Caki2 (cell line): ENCODE results near the gene KIT. TPM values are rescaled to one million over a fixed set of nuclear protein-coding genes. Genes with fewer than 3 reads are reported as not detected.
A peak's percentile ranks its signal among the peaks of the same experiment; 100 is the strongest.

Experiments used
- DNase-seq: peaks from one replicate; pipeline ENCODE4 v3.0.0-alpha.2; 2015; ENCODE audit warnings: low read depth
- in situ Hi-C: cut with HindIII; loops from 2 replicates; pipeline ENCODE4 v1.10.0; 2016; ENCODE audit warnings: low sequenced_read_pairs, low pct_unique_long_range_greater_than_20kb, mixed read lengths
- total RNA-seq: library from RNA; depleted of rRNA; stranded (reverse); fragments of >200 nt; shearing (Covaris generic); gene quantifications from 2 replicates; pipeline ENCODE4 v1.2.3, GENCODE V29; 2014; ENCODE audit warnings: low replicate concordance

KIT gene
- total RNA-seq, 1 experiment from 2014 or later, result 0.44 TPM

DNA sequence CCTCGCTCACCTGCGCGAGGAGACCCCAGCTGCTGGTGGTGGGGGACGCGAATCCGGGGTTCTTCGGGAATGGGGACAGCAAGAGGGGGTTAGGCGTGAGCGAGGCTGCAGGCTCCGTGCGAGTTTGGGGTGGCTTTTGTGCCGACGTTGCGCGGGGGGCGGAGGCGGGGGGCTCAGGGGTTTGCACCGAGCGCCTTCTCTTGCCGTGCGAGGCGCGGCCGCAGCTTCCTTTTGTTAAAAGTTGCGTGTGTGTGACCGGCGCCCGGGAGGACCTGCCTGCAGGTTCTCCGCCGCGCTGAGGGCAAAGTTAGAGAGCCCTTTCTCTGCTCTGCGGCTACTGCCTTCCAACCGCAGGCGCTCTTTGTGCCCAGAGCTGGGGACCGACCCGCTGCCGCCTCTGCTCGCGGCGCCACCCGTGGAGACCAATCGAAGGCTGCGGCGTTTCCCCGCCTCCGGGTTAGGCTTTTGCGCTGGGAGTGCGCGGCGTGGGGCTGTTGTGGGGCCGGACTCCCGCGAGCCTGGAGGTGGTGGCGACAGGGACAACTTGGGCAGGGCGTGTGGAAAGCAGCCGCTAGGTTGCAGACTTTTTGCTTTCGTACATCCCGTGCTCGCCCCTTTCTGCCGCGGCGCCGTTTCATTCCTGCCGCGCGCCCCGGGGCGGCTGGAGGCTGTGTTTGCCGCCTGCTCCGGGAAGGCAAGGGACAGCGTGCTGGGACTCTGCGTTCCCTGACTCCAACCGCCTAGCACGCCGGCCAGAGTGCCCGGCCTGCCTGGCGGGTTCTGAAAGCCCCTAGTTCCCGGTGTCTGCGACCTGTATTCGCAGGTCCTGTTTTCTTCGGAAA lies 716 bp downstream of the KIT start:
- in situ Hi-C loops, result no loop called here
- DNase-seq, result peak; percentile 78

DNA sequence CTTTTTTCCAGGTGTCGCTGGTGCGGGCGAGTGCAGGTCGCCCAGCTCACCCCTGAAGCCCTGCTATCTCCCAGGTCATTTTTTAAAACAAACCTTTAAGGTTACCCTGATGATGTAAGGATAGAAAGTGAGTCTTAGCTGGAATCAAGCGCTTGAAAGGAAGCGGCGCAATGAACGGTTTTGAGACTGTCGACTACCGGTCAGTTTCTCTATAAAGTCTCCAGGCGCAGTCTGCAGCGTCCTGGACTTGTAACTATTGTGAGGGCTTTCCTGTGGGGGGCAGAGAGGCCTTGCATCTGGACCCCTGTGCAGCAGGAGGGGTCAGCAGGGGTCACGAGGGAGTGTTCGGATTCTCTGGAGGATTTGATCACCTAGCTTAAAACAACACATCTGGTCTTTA lies 1.6 kb downstream of the KIT start:
- in situ Hi-C loops, result no loop called here
- DNase-seq, result no peak

DNA sequence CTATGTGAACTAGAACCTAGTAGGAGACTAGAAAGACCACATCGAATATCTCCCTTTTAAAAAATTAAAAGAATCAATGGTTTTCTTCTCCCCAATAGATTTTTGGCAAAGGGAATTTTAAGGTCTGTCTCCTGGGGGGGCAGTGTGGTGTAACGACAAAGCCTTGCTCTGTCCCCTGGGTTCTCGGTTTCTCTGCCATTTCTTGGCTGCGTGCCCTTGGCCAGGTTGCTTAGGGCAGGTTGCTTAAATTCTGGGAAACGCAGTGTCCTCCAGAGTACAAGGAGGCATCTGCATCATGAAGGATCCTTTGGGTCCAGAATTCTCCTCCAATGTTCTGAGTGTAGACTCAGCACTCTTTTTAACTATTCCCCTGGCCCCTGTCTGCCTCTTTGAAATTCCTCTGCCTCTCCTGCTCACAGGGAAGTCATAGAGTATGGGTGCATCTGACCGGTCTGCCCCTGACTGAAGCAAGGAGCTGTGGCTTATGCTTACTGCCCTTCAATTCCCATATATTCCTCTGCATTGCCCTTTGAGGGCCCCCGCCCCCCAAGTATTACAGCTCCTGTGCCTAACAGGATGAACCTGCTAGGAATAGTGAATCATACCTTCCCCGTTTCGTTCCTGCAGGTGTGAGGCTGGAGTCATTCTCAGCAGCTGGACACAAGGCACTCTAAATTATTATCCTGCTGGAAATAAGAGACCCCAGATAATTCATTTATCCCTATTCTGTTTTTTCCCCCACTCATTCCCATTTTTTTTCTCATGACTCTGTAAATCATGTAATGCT lies 2.2 kb downstream of the KIT start:
- DNase-seq, result no peak
- in situ Hi-C loops, result no loop called here

- no peak for DNase-seq
- in situ Hi-C loops, result no loop called here
Measured at GRCh38 chr4:54660591-54660990, 2.8 kb downstream of the KIT start.

DNA sequence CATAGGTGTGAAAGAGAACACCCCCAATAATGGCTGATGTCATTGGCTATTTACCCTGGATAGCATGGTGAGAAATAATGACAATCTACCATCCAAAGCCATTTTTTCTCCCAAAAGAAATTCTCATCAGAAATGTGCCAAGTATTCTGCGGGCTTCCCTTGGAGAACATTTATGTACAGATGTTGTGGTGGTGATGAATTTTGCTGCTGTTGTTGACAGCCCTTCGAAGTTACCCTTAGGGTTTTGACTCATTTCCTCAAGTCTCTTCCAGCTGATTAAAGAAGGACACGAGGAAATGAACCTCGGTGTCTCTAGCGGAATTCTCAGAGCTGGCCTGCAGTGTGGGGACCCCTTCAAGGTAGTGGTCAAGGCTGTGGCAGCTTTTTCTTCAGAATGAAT lies 3.4 kb downstream of the KIT start:
- DNase-seq, result no peak
- in situ Hi-C loops, result no loop called here

- in situ Hi-C loops, result no loop called here
- peak; percentile 77 for DNase-seq
Measured at GRCh38 chr4:54661686-54662085, 3.9 kb downstream of the KIT start.

GRCh38 chr4:54662123-54662522 lies 4.4 kb downstream of the KIT start:
- in situ Hi-C loops, result no loop called here

DNA sequence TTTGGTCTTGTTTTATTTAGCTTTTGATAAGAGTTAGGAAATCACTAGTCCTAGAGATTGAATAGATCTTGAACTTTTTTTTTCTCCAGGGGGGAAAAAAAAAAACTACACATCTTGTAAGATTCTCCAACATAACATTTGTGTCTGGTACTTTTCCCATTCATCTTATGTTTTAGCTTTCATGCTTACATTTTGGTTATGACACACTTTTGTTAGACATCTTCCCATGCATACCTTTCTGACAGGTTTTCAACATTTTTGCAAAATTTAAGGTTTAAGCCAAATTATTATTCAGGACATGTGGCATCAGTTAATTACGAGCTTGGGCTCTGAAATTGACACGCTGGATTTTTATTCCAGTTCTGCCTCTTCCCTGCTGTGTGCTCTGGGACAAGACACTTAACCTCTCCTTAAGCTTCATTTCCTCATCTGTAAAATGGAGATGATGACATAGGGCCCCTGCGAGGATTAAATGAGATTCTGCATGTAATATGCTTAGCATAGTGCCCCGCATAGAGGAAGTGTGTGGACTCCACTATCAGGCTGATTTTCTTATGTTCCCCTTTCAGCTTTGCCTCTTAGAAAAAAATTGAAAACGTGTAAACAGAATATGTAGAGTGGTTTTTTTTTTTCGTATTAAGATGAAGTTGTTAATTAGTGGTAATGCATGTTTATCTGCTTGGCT lies 5.3 kb downstream of the KIT start:
- no peak for DNase-seq
- in situ Hi-C loops, result no loop called here

More at GRCh38 chr4:54662123-54662522, 4.4 kb downstream of the KIT start:
- DNase-seq, result no peak

GRCh38 chr4:54664400-54664799 lies 6.6 kb downstream of the KIT start:
- DNase-seq, result no peak
- in situ Hi-C loops, result no loop called here

DNA sequence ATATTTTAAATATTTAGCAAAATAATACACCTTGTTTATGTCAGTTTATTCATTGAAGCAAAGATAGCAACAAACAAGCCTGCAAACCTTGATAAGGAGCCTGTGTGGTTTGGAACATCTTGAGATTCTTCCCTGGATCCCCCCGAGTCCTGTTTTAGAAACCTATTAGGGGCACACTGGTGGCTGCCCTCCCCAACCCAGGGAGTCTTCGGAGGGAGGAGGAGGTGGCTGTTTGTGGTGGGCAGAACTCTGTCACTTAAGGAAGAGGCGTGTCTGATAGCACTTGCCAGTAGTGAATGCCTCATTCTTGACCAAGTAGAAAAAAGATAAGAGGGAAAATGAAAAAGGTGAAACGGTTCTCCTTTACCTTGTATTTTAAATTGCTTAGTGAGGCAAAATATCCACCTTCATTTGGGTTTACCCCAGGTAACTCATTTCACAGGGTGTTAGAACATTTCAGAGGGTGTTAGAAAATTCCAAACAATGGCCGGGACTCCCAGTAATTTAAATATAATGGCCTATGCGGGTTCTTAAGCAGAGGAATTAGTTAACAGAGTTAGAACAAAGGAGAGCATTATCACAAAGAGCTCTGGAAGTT lies 10.4 kb downstream of the KIT start:
- no peak for DNase-seq
- in situ Hi-C loops, result no loop called here

- in situ Hi-C loops, result no loop called here
- no peak for DNase-seq
Measured at GRCh38 chr4:54669831-54670230, 12.1 kb downstream of the KIT start.

- in situ Hi-C loops, result no loop called here
Measured at GRCh38 chr4:54675721-54676461, 18.1 kb downstream of the KIT start.

GRCh38 chr4:54676658-54677057 lies 18.9 kb downstream of the KIT start:
- in situ Hi-C loops, result no loop called here

More at GRCh38 chr4:54675721-54676461, 18.1 kb downstream of the KIT start:
- no peak for DNase-seq

GRCh38 chr4:54677416-54677815 lies 19.7 kb downstream of the KIT start:
- in situ Hi-C loops, result no loop called here
- no peak for DNase-seq

More at GRCh38 chr4:54676658-54677057, 18.9 kb downstream of the KIT start:
- DNase-seq, result no peak

GRCh38 chr4:54677853-54678650 lies 20.3 kb downstream of the KIT start:
- in situ Hi-C loops, result no loop called here

DNA sequence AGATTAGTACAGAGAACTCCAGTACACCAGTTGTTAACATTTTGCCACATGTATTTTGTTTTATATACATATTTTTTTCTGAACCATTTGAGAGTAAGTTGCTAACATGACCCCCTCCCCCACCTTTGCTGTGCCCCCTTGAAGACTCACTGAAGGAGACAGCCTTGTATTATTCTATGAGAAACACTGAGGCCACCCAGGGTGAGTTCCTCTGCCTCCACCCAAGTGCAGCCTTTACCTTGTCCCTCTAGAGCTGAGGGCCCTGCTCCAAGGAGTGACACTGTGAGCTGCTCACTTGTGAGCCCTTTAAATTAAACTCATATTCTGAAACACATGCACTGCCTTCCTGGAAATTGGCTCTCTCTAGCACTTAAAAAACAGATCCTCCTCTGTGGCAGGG lies 21.1 kb downstream of the KIT start:
- DNase-seq, result no peak
- in situ Hi-C loops, result no loop called here

More at GRCh38 chr4:54677853-54678650, 20.3 kb downstream of the KIT start:
- DNase-seq, result no peak

GRCh38 chr4:54679813-54680212 lies 22.1 kb downstream of the KIT start:
- in situ Hi-C loops, result no loop called here
- no peak for DNase-seq
